ENCODE data around the gene MMD. TPM values are rescaled to one million over a fixed set of nuclear protein-coding genes. Genes with fewer than 3 reads are reported as not detected.
"Not testable (repeated sequence)": the region's sequence is repeated elsewhere in the genome, so short reads cannot be mapped to it uniquely, and the experiment has no call there.

Gene MMD
- total RNA-seq, 2 experiments from 2014 or later = 15.3 to 17.4 TPM

GRCh38 chr17:55391244-55391757, 30.3 kb downstream of the MMD start:
- ChIA-PET POLR2A (no interaction called here), CTCF (no interaction called here)
- no peaks in the 10 kb centered on the region for H3K36me3 ChIP-seq (ENCODE audit: insufficient read depth, low read length)
- no peaks in the 10 kb centered on the region for H3K9me3 Mint-ChIP-seq
- TF ChIP-seq, protein P1, sequence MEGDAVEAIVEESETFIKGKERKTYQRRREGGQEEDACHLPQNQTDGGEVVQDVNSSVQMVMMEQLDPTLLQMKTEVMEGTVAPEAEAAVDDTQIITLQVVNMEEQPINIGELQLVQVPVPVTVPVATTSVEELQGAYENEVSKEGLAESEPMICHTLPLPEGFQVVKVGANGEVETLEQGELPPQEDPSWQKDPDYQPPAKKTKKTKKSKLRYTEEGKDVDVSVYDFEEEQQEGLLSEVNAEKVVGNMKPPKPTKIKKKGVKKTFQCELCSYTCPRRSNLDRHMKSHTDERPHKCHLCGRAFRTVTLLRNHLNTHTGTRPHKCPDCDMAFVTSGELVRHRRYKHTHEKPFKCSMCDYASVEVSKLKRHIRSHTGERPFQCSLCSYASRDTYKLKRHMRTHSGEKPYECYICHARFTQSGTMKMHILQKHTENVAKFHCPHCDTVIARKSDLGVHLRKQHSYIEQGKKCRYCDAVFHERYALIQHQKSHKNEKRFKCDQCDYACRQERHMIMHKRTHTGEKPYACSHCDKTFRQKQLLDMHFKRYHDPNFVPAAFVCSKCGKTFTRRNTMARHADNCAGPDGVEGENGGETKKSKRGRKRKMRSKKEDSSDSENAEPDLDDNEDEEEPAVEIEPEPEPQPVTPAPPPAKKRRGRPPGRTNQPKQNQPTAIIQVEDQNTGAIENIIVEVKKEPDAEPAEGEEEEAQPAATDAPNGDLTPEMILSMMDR (IDR thresholded peaks at IDR 0.05) = no peak
- no peaks in the 10 kb centered on the region for H3K27me3 Mint-ChIP-seq
- H3K27me3 ChIP-seq (ENCODE audit: control insufficient read depth in 1 of 2, insufficient read depth in 2 of 2, low read length in 2 of 2) = no peaks in the 10 kb centered on the region
- no peak overlapping the region for H3K27ac Mint-ChIP-seq
- no peaks in the 10 kb centered on the region for H3K4me1 ChIP-seq (ENCODE audit: insufficient read depth, low read length)
- H3K4me1 Mint-ChIP-seq (ENCODE audit: low read depth) = no peaks in the 10 kb centered on the region
- H3K27ac ChIP-seq (ENCODE audit: low read depth in 1 of 2, low read length in 2 of 2) = no peak overlapping the region
- H3K9me3 ChIP-seq (ENCODE audit: control insufficient read depth in 1 of 2, insufficient read depth in 1 of 2, low read length in 2 of 2) = no peaks in the 10 kb centered on the region
- no peak for DNase-seq
- peaks cover 21% of the 10 kb centered on the region for H3K36me3 Mint-ChIP-seq (ENCODE audit: low read depth)
- ATAC-seq (ENCODE audit: poor library complexity) = no peak
- no peak overlapping the region for H3K4me3 Mint-ChIP-seq
- H3K4me3 ChIP-seq (ENCODE audit: low read length) = no peak overlapping the region
- intact Hi-C loops (cut with DNase I, micrococcal nuclease) = no loop called here

DNA sequence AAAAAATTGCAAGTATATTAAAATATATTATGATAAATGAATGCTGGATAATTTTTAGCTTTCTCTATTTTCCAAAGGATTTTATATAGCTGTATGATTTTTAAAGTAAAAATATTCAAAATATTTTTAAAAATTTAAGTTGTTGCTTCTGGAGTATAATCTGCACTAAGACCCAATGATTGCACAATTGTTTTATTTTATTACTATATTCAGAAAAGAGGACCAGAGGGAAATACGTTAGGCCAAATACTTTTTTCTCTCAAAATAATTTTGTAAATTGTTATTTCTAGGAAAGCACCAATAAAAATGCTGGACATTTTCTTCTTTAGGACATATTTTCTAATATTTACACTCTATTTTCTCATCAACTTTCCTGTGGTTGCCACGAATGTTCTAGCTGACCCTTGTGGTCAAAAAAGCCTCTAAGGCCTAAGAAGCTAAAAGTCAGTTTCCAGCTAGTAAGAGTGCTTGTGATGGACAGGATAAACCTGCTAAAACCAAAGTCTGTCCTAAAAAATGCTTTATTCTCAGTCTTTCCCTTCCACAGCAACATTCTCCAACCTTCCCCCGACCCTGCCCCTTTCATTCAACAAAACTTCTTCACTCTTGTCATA, 31.2 kb downstream of the MMD start:
- H3K9me3 Mint-ChIP-seq = no peaks in the 10 kb centered on the region
- H3K36me3 Mint-ChIP-seq (ENCODE audit: low read depth) = peaks cover 21% of the 10 kb centered on the region
- intact Hi-C loops (cut with DNase I, micrococcal nuclease) = no loop called here
- no peak overlapping the region for H3K4me3 Mint-ChIP-seq
- H3K27me3 ChIP-seq (ENCODE audit: control insufficient read depth in 1 of 2, insufficient read depth in 2 of 2, low read length in 2 of 2) = no peaks in the 10 kb centered on the region
- no peaks in the 10 kb centered on the region for H3K9me3 ChIP-seq (ENCODE audit: control insufficient read depth in 1 of 2, insufficient read depth in 1 of 2, low read length in 2 of 2)
- no peaks in the 10 kb centered on the region for H3K4me1 Mint-ChIP-seq (ENCODE audit: low read depth)
- ATAC-seq (ENCODE audit: poor library complexity) (no peak), DNase-seq (no peak)
- H3K4me3 ChIP-seq (ENCODE audit: low read length) = no peak overlapping the region
- CTCF ChIA-PET = no interaction called here
- H3K27ac Mint-ChIP-seq = no peak overlapping the region
- no peaks in the 10 kb centered on the region for H3K27me3 Mint-ChIP-seq
- TF ChIP-seq, protein P1 (IDR thresholded peaks at IDR 0.05) = no peak
- no peaks in the 10 kb centered on the region for H3K4me1 ChIP-seq (ENCODE audit: insufficient read depth, low read length)
- no peaks in the 10 kb centered on the region for H3K36me3 ChIP-seq (ENCODE audit: insufficient read depth, low read length)
- POLR2A ChIA-PET = no interaction called here
- no peak overlapping the region for H3K27ac ChIP-seq (ENCODE audit: low read depth in 1 of 2, low read length in 2 of 2)

- H3K27me3 Mint-ChIP-seq; H3K4me1 ChIP-seq (ENCODE audit: insufficient read depth, low read length); H3K4me3 ChIP-seq (ENCODE audit: low read length); DNase-seq; H3K9me3 ChIP-seq (ENCODE audit: control insufficient read depth in 1 of 2, insufficient read depth in 1 of 2, low read length in 2 of 2); intact Hi-C loops (cut with DNase I, micrococcal nuclease); H3K36me3 ChIP-seq (ENCODE audit: insufficient read depth, low read length); H3K27ac Mint-ChIP-seq; CTCF ChIA-PET; H3K9me3 Mint-ChIP-seq; H3K27me3 ChIP-seq (ENCODE audit: control insufficient read depth in 1 of 2, insufficient read depth in 2 of 2, low read length in 2 of 2); ATAC-seq (ENCODE audit: poor library complexity); H3K4me1 Mint-ChIP-seq (ENCODE audit: low read depth); POLR2A ChIA-PET; H3K4me3 Mint-ChIP-seq; H3K27ac ChIP-seq (ENCODE audit: low read depth in 1 of 2, low read length in 2 of 2): not testable (repeated sequence)
- H3K36me3 Mint-ChIP-seq (ENCODE audit: low read depth) = peaks cover 14% of the 10 kb centered on the region
These were observed 31.9 kb downstream of the MMD start for GRCh38 chr17:55389715-55390114.

GRCh38 chr17:55388842-55389241, 32.8 kb downstream of the MMD start:
- H3K27ac Mint-ChIP-seq = no peak overlapping the region
- H3K4me1 Mint-ChIP-seq (ENCODE audit: low read depth) = no peaks in the 10 kb centered on the region
- Histone ChIP-seq H3K36me3 (ENCODE audit: insufficient read depth, low read length) (no peaks in the 10 kb centered on the region), H3K9me3 (ENCODE audit: control insufficient read depth in 1 of 2, insufficient read depth in 1 of 2, low read length in 2 of 2) (no peaks in the 10 kb centered on the region), H3K4me3 (ENCODE audit: low read length) (no peak overlapping the region), H3K4me1 (ENCODE audit: insufficient read depth, low read length) (no peaks in the 10 kb centered on the region), H3K27me3 (ENCODE audit: control insufficient read depth in 1 of 2, insufficient read depth in 2 of 2, low read length in 2 of 2) (no peaks in the 10 kb centered on the region), H3K27ac (ENCODE audit: low read depth in 1 of 2, low read length in 2 of 2) (no peak overlapping the region)
- intact Hi-C loops (cut with DNase I, micrococcal nuclease) = no loop called here
- CTCF ChIA-PET = no interaction called here
- TF ChIP-seq, protein P1 (IDR thresholded peaks at IDR 0.05) = no peak
- no peak for DNase-seq
- peaks cover 8% of the 10 kb centered on the region for H3K36me3 Mint-ChIP-seq (ENCODE audit: low read depth)
- no peak overlapping the region for H3K4me3 Mint-ChIP-seq
- H3K27me3 Mint-ChIP-seq = no peaks in the 10 kb centered on the region
- POLR2A ChIA-PET = no interaction called here
- no peaks in the 10 kb centered on the region for H3K9me3 Mint-ChIP-seq
- ATAC-seq (ENCODE audit: poor library complexity) = no peak

All from CD4-positive, alpha-beta T cell (primary cell).